ENCODE measurements around the gene TNS3.

TNS3 gene

DNA sequence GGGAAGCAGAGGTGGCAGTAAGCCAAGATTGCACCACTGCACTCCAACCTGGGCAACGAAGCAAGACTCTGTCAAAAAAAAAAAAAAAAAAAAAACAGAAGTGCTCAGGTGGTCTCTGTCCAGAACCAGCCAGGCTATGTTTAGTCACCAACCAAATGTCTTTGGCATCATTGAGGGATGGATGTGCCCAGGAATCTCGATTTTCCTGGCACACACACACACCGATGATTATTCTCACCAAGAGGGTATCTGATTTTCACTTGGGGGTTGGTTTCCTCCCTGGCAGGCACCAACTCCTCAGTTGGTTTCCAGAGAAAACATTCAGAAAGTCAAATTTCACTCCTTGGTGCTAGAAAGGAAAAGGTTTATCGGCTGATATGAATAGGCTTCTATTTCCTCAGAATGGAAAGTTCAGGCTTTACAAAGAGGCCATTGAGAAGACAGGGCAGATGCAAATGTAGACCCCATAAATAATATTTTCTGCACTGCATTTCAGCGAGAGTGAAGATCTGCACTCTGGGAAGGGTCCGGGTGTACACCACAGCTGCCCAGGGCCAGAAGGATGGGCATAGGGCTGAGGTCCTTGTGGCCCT, 154.8 kb downstream of the TNS3 start:
- DNase-seq: no peak
- no peak for TF ChIP-seq POLR2A (IDR thresholded peaks at IDR 0.05; ENCODE audit: low read length)
- TF ChIP-seq GATA1 (IDR thresholded peaks at IDR 0.05; ENCODE audit: low read depth, low read length): no peak

GRCh38 chr7:47424523-47424922, 157.4 kb downstream of the TNS3 start:
- DNase-seq: no peak
- TF ChIP-seq POLR2A (IDR thresholded peaks at IDR 0.05; ENCODE audit: low read length): no peak
- TF ChIP-seq GATA1 (IDR thresholded peaks at IDR 0.05; ENCODE audit: low read depth, low read length): no peak

GRCh38 chr7:47423196-47423595, 158.7 kb downstream of the TNS3 start:
- no peak for DNase-seq
- TF ChIP-seq GATA1 (IDR thresholded peaks at IDR 0.05; ENCODE audit: low read depth, low read length): no peak
- no peak for TF ChIP-seq POLR2A (IDR thresholded peaks at IDR 0.05; ENCODE audit: low read length)

DNA sequence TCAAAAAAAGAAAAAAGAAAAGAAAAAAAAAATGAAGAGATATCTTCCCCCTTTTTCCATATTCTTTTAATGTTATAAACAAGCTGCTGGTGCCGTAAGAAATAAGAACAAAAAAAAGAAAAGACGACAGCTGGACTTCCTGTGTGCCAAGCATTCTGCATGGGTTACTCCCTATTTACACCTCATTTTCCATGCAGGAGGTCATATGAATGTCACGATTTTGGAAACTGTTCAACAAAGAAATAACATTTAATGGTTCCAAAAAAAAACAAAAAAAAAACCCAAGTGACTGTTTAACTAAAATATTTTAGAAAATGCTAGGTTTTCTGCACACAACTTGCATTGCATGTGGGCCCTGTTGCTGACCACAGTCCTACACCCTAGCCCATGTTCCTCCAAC, 159.3 kb downstream of the TNS3 start:
- no peak for TF ChIP-seq GATA1 (IDR thresholded peaks at IDR 0.05; ENCODE audit: low read depth, low read length)
- no peak for TF ChIP-seq POLR2A (IDR thresholded peaks at IDR 0.05; ENCODE audit: low read length)
- DNase-seq: no peak

GRCh38 chr7:47421456-47421855, 160.5 kb downstream of the TNS3 start:
- TF ChIP-seq GATA1 (IDR thresholded peaks at IDR 0.05; ENCODE audit: low read depth, low read length) (no peak), POLR2A (IDR thresholded peaks at IDR 0.05; ENCODE audit: low read length) (no peak)
- DNase-seq: no peak

- DNase-seq: no peak
- no peak for TF ChIP-seq POLR2A (IDR thresholded peaks at IDR 0.05; ENCODE audit: low read length)
- TF ChIP-seq GATA1 (IDR thresholded peaks at IDR 0.05; ENCODE audit: low read depth, low read length): no peak
Measured at GRCh38 chr7:47420122-47420780, 161.7 kb downstream of the TNS3 start.

DNA sequence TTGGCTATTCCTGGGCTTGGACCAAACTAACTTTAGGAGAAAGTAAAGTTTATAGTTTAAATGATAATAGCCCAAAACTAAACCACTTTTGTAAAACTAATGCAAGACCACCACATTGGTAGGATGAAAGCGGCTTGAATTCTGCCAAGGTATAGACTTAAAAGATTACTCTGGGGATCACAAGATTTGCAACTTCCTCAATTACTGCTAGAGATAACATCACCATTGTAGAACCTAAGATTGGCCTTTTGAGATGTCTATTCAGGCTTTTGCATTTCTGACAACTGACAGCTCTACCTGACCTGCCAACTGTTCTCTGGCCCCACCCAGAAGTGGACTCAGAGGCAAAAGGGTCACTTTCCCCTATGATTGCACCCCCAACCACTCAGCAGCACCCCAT, 162.4 kb downstream of the TNS3 start:
- no peak for DNase-seq
- TF ChIP-seq GATA1 (IDR thresholded peaks at IDR 0.05; ENCODE audit: low read depth, low read length): no peak
- TF ChIP-seq POLR2A (IDR thresholded peaks at IDR 0.05; ENCODE audit: low read length): no peak

- DNase-seq: no peak
- TF ChIP-seq GATA1 (IDR thresholded peaks at IDR 0.05; ENCODE audit: low read depth, low read length) (no peak), POLR2A (IDR thresholded peaks at IDR 0.05; ENCODE audit: low read length) (no peak)
Measured at GRCh38 chr7:47418601-47419309, 163.2 kb downstream of the TNS3 start.

GRCh38 chr7:47416492-47417480, 165.1 kb downstream of the TNS3 start:
- TF ChIP-seq GATA1 (IDR thresholded peaks at IDR 0.05; ENCODE audit: low read depth, low read length) (no peak), POLR2A (IDR thresholded peaks at IDR 0.05; ENCODE audit: low read length) (no peak)
- DNase-seq: no peak

GRCh38 chr7:47415318-47416212, 166.3 kb downstream of the TNS3 start:
- no peak for DNase-seq
- TF ChIP-seq GATA1 (IDR thresholded peaks at IDR 0.05; ENCODE audit: low read depth, low read length) (no peak), POLR2A (IDR thresholded peaks at IDR 0.05; ENCODE audit: low read length) (no peak)

GRCh38 chr7:47414342-47415317, 167.3 kb downstream of the TNS3 start:
- DNase-seq: no peak

More at GRCh38 chr7:47414342-47415317, 167.3 kb downstream of the TNS3 start:
- no peak for TF ChIP-seq POLR2A (IDR thresholded peaks at IDR 0.05; ENCODE audit: low read length)
- TF ChIP-seq GATA1 (IDR thresholded peaks at IDR 0.05; ENCODE audit: low read depth, low read length): no peak
